GM06990 (cell line): ENCODE measurements around the gene THSD7B.

Source experiments
- DNase-seq: peaks from one replicate; pipeline ENCODE4 v3.0.0-alpha.2; 2011; ENCODE audit not compliant: insufficient read length; ENCODE audit errors: extremely low read depth
- H3K27me3 ChIP-seq: replicated peaks from 2 replicates; pipeline ENCODE4 v1.6.0; 2011; ENCODE audit warnings: low read length; ENCODE audit not compliant: control insufficient read depth, insufficient read depth
- H3K36me3 ChIP-seq: 2 replicates; pipeline ENCODE4 v1.5.1; 2011; ENCODE audit warnings: low read length; ENCODE audit not compliant: control insufficient read depth, insufficient read depth
- H3K4me3 ChIP-seq: replicated peaks from 2 replicates; pipeline ENCODE4 v1.5.1; 2011; ENCODE audit warnings: low read depth, mild to moderate bottlenecking, control low read depth, low read length
- TF ChIP-seq, protein P1 (sequence below): IDR thresholded peaks from 2 replicates; pipeline ENCODE4 v1.5.1; 2011; ENCODE audit warnings: low read length, control low read depth, mild to moderate bottlenecking, inconsistent platforms; ENCODE audit not compliant: insufficient read depth, poor library complexity, severe bottlenecking

Gene THSD7B

DNA sequence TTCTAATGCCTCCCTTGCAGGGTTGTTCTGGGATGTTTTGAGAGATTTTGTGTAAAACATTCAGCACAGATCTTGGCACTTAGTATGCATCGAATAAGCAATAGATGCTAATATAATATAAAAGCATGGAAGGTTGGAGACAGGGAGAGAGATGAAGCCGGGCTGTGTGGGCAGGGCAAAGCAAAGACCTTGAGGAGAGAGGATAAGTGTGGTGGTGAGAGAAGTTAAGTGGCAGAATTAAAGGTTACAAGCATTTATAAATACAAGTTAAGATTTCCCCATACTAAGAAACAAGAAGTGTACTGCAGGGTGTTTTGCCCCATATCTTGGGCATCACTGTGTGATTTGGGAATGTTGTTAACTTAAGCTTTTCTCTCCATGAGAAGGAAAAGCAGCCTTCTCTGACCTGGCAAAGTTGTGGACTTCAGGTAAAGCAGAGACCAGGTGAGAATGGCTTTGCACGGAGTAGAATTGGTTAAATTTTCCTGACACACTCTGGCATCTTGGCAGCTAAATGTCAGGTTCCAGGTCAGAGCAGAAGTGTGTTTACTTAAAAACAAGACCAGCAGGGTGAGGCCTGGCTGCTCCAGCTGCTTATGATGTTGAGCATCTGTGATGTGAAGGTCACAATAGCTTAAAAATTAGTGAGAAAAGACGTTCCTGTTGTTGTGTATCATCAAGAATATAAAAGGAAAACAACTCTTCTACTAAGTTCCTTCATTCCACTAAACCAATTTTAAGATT is 910.4 kb downstream of the THSD7B start:
- Histone ChIP-seq H3K36me3 (no peaks in the 10 kb centered on the region), H3K4me3 (no peak overlapping the region), H3K27me3 (no peaks in the 10 kb centered on the region)
- DNase-seq, result no peak
- TF ChIP-seq, protein P1, sequence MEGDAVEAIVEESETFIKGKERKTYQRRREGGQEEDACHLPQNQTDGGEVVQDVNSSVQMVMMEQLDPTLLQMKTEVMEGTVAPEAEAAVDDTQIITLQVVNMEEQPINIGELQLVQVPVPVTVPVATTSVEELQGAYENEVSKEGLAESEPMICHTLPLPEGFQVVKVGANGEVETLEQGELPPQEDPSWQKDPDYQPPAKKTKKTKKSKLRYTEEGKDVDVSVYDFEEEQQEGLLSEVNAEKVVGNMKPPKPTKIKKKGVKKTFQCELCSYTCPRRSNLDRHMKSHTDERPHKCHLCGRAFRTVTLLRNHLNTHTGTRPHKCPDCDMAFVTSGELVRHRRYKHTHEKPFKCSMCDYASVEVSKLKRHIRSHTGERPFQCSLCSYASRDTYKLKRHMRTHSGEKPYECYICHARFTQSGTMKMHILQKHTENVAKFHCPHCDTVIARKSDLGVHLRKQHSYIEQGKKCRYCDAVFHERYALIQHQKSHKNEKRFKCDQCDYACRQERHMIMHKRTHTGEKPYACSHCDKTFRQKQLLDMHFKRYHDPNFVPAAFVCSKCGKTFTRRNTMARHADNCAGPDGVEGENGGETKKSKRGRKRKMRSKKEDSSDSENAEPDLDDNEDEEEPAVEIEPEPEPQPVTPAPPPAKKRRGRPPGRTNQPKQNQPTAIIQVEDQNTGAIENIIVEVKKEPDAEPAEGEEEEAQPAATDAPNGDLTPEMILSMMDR, result no peak

DNA sequence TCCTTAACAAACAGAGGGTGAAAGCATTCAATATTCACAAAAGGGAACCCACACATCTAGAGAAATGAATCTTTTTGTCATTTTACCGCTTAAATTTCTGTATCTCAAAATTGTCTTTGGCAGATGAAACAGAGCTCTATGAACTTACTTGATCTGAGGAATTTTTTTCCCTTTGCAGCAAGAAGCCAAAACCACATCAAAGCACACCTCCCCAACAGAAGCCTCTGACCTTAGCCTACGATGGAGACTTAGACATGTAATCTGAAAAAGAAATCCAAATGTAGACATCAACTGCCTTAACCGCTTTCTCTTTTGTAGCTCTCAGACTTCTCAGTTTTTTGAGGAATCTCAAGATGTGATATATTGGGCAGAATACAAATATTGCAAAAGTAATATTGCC is 911.0 kb downstream of the THSD7B start:
- TF ChIP-seq, protein P1, result no peak
- no peak overlapping the region for H3K4me3 ChIP-seq
- no peaks in the 10 kb centered on the region for H3K36me3 ChIP-seq
- H3K27me3 ChIP-seq, result no peaks in the 10 kb centered on the region
- DNase-seq, result no peak

DNA sequence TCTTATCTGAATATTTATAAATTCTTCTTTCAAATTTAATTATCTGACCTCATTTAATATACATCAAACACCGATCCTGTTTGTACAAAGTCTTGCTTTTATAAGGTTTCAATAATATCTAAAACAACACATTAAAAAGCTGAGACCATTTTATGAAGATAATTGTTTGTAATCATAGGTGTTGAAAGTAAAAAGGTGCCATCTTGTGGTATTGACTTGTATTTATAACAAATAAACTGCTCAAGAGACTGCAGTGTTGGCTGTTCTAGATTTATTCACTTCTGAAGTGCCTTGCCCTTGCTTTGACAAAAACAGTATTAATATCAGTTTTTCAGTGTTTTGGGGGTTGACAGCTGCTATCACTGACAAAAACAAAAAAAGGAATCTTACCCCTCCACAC is 912.1 kb downstream of the THSD7B start:
- no peaks in the 10 kb centered on the region for H3K36me3 ChIP-seq
- H3K27me3 ChIP-seq, result no peaks in the 10 kb centered on the region
- TF ChIP-seq, protein P1, result no peak
- no peak overlapping the region for H3K4me3 ChIP-seq
- no peak for DNase-seq

- Histone ChIP-seq H3K36me3 (no peaks in the 10 kb centered on the region), H3K27me3 (no peaks in the 10 kb centered on the region), H3K4me3 (no peak overlapping the region)
- no peak for DNase-seq
- TF ChIP-seq, protein P1, result no peak
These were observed 924.2 kb downstream of the THSD7B start for GRCh38 chr2:137689549-137689948.

- DNase-seq, result peak; percentile 13
- TF ChIP-seq, protein P1, result no peak
These were observed 928.2 kb downstream of the THSD7B start for GRCh38 chr2:137693534-137693933.

More at GRCh38 chr2:137693534-137693933, 928.2 kb downstream of the THSD7B start:
- Histone ChIP-seq H3K36me3 (no peaks in the 10 kb centered on the region), H3K27me3 (no peaks in the 10 kb centered on the region), H3K4me3 (no peak overlapping the region)
